K562 (cell line): ENCODE data around the gene CHRNE. TPM values are rescaled to one million over a fixed set of nuclear protein-coding genes. Genes with fewer than 3 reads are reported as not detected.

Experiments
- CHCHD3 ChIP-seq: fragments of 250-450 bp; sonication (Bioruptor Pico); IDR thresholded peaks from 2 replicates; pipeline ENCODE4 v2.1.2; 2022; ENCODE audit warnings: mild to moderate bottlenecking
- DEAF1 ChIP-seq: fragments of 450-650 bp; formaldehyde crosslinking; IDR thresholded peaks from 2 replicates; pipeline ENCODE4 v1.4.0; 2020; ENCODE audit warnings: mild to moderate bottlenecking, moderate library complexity
- FOXM1 ChIP-seq, 2 experiments: fragments of 450-650 bp in 1 of 2; sonication (generic) in 1 of 2; formaldehyde crosslinking in 1 of 2; IDR thresholded peaks; 2 replicates each; pipeline versions ENCODE4 v1.6.1 to v1.9.0; 2017 to 2022; ENCODE audit warnings: low read depth in 2 of 2, mild to moderate bottlenecking in 2 of 2, missing genetic modification reagents in 1 of 2, moderate library complexity in 1 of 2
- HNRNPUL1 ChIP-seq: fragments of 200-400 bp; formaldehyde crosslinking; IDR thresholded peaks from 2 replicates; pipeline ENCODE4 v1.6.1; 2017; ENCODE audit warnings: low read length
- NCOA6 ChIP-seq: fragments of 450-650 bp; IDR thresholded peaks from 2 replicates; pipeline ENCODE4 v1.6.1; 2017; ENCODE audit warnings: mild to moderate bottlenecking
- NFYB ChIP-seq: IDR thresholded peaks from 2 replicates; pipeline ENCODE4 v1.6.1; 2011; ENCODE audit warnings: mild to moderate bottlenecking, moderate library complexity; ENCODE audit not compliant: insufficient read length; ENCODE audit errors: extremely low read depth
- NONO ChIP-seq, 2 experiments: fragments of 200-400 bp in 1 of 2; fragments of 450-650 bp in 1 of 2; formaldehyde crosslinking in 1 of 2; IDR thresholded peaks; 2 replicates each; pipeline ENCODE4 v1.6.1; 2017; ENCODE audit warnings: low read depth in 2 of 2, mild to moderate bottlenecking in 2 of 2, moderate library complexity in 2 of 2, low read length in 1 of 2
- NR2F6 ChIP-seq: fragments of 450-650 bp; formaldehyde crosslinking; IDR thresholded peaks from 2 replicates; pipeline ENCODE4 v1.4.0; 2020; ENCODE audit warnings: mild to moderate bottlenecking
- PTRF ChIP-seq: fragments of 450-650 bp; IDR thresholded peaks from 2 replicates; pipeline ENCODE4 v1.6.1; 2016; ENCODE audit warnings: mild to moderate bottlenecking, missing genetic modification characterization, missing compliant biosample characterization
- TARDBP ChIP-seq: fragments of 450-650 bp; IDR thresholded peaks from 2 replicates; pipeline ENCODE4 v1.6.1; 2016
- THAP12 ChIP-seq: fragments of 250-450 bp; sonication (Bioruptor Pico); IDR thresholded peaks from 2 replicates; pipeline ENCODE4 v1.9.0; 2021; ENCODE audit warnings: mild to moderate bottlenecking, inconsistent platforms
- U2AF2 ChIP-seq: fragments of 200-400 bp; formaldehyde crosslinking; optimal IDR thresholded peaks from 2 replicates; pipeline ENCODE3; 2017; ENCODE audit warnings: low read depth, mild to moderate bottlenecking, low read length
- ZFP1 ChIP-seq: fragments of 450-650 bp; formaldehyde crosslinking; IDR thresholded peaks from 2 replicates; pipeline ENCODE4 v1.4.0; 2020; ENCODE audit warnings: mild to moderate bottlenecking, mixed read lengths
- ZNF282 ChIP-seq: sonication (generic); formaldehyde crosslinking; IDR thresholded peaks from 2 replicates; pipeline ENCODE4 v1.8.1; 2023; ENCODE audit warnings: missing genetic modification reagents
- ZNF398 ChIP-seq: fragments of 250-450 bp; sonication (Bioruptor Pico); IDR thresholded peaks from 2 replicates; pipeline ENCODE4 v1.8.0; 2021; ENCODE audit warnings: moderate library complexity, mild to moderate bottlenecking, inconsistent platforms
- ZNF511 ChIP-seq: sonication (generic); formaldehyde crosslinking; IDR thresholded peaks from 2 replicates; pipeline ENCODE4 v1.8.0; 2022; ENCODE audit warnings: mild to moderate bottlenecking, missing genetic modification reagents
- ZNF57 ChIP-seq: fragments of 450-650 bp; formaldehyde crosslinking; IDR thresholded peaks from 2 replicates; pipeline ENCODE4 v1.4.0; 2020; ENCODE audit warnings: mild to moderate bottlenecking, moderate library complexity
- ZNF639 ChIP-seq, 2 experiments: fragments of 200-800 bp in 1 of 2; sonication (Bioruptor generic) in 1 of 2; sonication (generic) in 1 of 2; formaldehyde crosslinking in 1 of 2; IDR thresholded peaks in 1 of 2; conservative IDR thresholded peaks in 1 of 2; 2 replicates each; pipeline versions ENCODE4 v1.5.0 to v1.6.1; 2016 to 2020; ENCODE audit warnings: missing compliant biosample characterization in 1 of 2, missing genetic modification characterization in 1 of 2, missing genetic modification reagents in 1 of 2
- ZNF79 ChIP-seq: fragments of 250-450 bp; sonication (Bioruptor Pico); IDR thresholded peaks from 2 replicates; pipeline ENCODE4 v1.4.0; 2020; ENCODE audit warnings: low read depth, mild to moderate bottlenecking, moderate library complexity
- polyA plus RNA-seq, 8 experiments: library from polyadenylated mRNA; depleted of rRNA in 4 of 8; stranded (reverse) in 5 of 8; unstranded in 3 of 8; fragments of >200 nt; fragmentation: Nextera tagmentation in 2 of 8; fragmentation: Illumina TruSeq in 1 of 8; extraction: Ambion mirVana in 2 of 8; extraction: Trizol in 1 of 8; gene quantifications; 2 replicates each; pipeline versions ENCODE4 v1.2.1 to v1.2.3, GENCODE V29; 2011 to 2014; ENCODE audit warnings: inconsistent platforms in 1 of 8, missing spikeins in 1 of 8
- total RNA-seq, 7 experiments: library from RNA; depleted of rRNA in 6 of 7; stranded (reverse); fragments of >200 nt in 6 of 7; fragmentation: Illumina TruSeq in 2 of 7; extraction: Trizol in 2 of 7; gene quantifications; 2 replicates each; pipeline versions ENCODE4 v1.2.1 to v1.2.3, GENCODE V29; 2011 to 2021; ENCODE audit warnings: low replicate concordance in 1 of 7

CHRNE gene
- total and polyA plus RNA-seq, 9 of the 15 experiments (the other 6 are each of a cell fraction or from before 2014, with no cell fraction given), result not detected

GRCh38 chr17:4949321-4950074 lies 46.6 kb upstream of the CHRNE start (continued):
- no peak for TF ChIP-seq THAP12 (CRISPR knock-in tag)
- peak; percentile 42 to 71; a peak in 3 of 4 replicates for TF ChIP-seq NONO (IDR thresholded peaks at IDR 0.05; ENCODE audit: low read depth in 2 of 2, low read length in 1 of 2)
- TF ChIP-seq ZNF639 (CRISPR knock-in tag; conservative IDR thresholded peaks at IDR 0.05 in 1 of 2, IDR thresholded peaks at IDR 0.05 in 1 of 2), result peak in 1 of 2 experiments; percentile 91; a peak in 2 of 4 replicates
- 0 out of 2 replicates have a peak, but pooled peaks have one; percentile 31 for TF ChIP-seq ZNF511 (CRISPR knock-in tag)
- no peak for TF ChIP-seq ZNF282 (CRISPR knock-in tag)
- TF ChIP-seq DEAF1 (CRISPR knock-in tag), result no peak
- TF ChIP-seq NR2F6 (CRISPR knock-in tag), result no peak
- no peak for TF ChIP-seq U2AF2
- no peak for TF ChIP-seq ZNF57 (CRISPR knock-in tag)
- TF ChIP-seq ZNF398 (CRISPR knock-in tag), result no peak
- no peak for TF ChIP-seq PTRF (tag)
- TF ChIP-seq TARDBP, result peak; percentile 63; the same call in 1 of the 2 replicates
- TF ChIP-seq ZNF79, result no peak
- no peak for TF ChIP-seq ZFP1
- TF ChIP-seq FOXM1 (IDR thresholded peaks at IDR 0.05; ENCODE audit: low read depth), result no peak
- no peak for TF ChIP-seq FOXM1 (CRISPR knock-in tag; IDR thresholded peaks at IDR 0.05; ENCODE audit: low read depth)
- no peak for TF ChIP-seq NFYB
- peak; percentile 89 for TF ChIP-seq NCOA6
- no peak for TF ChIP-seq HNRNPUL1
- TF ChIP-seq CHCHD3 (CRISPR knock-in tag), result no peak
